HG03045 (cell line): ENCODE results near the gene ATP1B4.

Experiments used
- ATAC-seq: cut with Tn5 transposase; IDR thresholded peaks from one replicate; pipeline ENCODE4 v1.9.1; 2021; ENCODE audit warnings: mild to moderate bottlenecking, moderate library complexity; ENCODE audit not compliant: unreplicated experiment

Gene ATP1B4

DNA sequence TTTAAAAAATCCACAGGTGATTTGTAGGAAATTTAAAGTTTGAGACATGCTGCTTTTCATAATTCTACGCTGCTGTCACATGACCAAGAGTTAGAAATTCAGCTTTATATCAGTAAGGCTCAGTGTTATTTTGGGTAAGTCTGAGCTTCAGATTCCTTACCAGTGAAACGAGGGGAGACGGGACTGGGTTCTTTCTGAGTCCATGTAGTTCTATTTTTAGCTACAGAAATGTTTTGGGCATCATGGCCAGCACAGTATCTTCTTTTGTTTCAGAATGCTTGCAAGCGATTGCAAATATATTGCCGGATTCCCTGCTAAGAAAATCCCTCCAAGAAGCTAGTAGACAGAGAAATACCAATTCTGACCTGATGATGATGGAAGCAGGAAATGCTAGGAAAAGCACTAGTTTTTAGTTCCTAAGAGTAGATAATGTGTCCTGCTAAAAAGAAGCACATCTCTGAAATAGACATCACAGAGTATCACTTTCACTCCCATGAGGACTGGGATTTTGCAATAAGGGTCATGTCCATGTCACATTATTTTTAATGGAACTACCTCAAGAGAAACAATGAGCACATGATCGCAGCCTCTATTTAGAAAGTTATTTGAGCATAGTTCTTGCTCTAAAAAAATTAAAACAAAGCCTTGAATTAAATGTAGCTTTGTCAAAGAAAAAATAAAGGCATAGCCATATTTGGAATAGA is 10.9 kb downstream of the ATP1B4 start:
- no peak for ATAC-seq

DNA sequence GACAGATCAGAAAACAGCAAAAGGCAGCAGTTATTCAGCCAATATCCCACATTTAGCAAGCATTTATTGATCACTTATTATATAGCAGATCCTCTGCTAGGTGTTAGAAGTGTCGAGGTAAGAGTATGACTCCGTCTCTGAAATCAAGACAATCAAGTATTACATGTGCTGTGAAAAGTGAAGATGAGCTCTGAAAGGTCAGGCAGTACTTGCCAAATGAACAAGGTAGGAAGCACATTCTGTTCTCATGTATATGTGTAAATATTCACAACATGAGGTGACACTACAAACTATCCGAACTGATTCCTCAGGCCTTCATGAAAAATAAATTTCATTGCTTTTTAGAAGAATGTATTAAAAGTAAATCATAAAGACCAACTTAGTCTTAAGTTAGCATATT is 15.3 kb downstream of the ATP1B4 start:
- no peak for ATAC-seq

DNA sequence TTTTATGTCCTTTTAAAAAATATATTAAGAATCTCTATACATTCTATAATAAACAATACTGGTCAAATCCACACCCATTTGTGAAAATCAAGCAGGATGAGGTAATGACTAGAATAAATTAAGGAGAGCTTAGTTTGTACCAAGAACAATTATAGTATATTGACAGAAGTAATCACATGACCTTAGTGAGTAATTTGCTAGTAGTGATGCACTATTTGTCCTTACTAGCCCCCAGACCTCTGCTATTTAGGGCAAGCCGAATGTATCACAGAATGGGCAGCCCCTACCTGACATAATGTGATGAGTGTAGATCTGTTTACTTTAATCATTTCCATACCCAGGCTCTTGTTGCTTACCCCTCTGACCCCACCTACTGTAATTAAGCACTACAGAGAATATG is 15.8 kb downstream of the ATP1B4 start:
- no peak for ATAC-seq

DNA sequence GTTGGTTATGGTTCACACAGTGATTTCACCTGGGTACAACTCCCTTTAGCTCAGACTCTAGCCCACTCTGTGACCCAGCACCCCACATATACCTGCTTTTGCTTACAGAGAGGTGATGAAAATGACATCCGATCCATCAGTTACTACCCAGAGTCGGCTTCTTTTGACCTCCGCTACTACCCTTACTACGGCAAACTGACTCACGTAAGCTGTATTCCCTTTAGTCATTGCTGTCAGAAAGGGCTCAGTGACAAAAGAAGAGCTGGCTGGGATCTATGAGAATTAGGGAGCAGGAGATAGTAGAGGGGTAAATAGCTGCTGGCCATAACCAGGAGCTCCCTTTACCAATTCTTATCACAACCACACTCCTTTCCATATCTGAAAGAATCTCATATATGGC is 16.7 kb downstream of the ATP1B4 start:
- ATAC-seq = no peak

DNA sequence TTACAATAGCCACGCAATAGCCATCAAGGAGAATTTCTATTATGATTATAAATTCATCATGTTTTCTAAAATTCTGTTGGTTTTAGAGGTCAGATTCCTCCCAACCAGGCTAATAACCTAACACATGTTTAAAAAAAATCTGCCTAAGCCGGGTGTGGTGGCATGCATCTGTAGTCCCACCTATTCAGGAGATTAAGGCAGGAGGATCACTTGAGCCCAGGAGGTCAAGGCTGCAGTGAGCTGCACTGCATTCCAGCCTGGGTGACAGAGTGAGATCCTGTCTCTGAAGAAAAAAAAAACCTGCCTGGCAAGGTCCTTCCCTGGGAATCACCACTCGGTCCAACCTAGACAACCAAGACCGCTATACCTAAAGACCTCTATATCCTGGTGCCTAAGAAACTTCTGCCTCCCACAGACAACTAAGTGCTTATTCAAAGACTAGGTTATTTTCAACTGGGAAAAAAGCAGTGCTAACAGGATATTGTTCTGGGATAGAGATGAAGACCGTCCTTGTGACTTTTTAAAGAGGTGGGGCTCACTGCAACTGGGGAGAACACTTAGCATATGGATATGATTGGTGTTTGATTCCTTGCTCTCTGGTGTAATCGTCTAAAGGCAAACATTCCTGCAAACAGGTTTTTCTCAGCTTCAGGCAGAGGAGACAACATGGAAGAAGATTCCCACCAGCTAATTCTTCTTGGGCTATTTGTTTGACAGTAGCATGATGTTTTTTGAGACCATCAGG is 18.2 kb downstream of the ATP1B4 start:
- ATAC-seq = no peak

DNA sequence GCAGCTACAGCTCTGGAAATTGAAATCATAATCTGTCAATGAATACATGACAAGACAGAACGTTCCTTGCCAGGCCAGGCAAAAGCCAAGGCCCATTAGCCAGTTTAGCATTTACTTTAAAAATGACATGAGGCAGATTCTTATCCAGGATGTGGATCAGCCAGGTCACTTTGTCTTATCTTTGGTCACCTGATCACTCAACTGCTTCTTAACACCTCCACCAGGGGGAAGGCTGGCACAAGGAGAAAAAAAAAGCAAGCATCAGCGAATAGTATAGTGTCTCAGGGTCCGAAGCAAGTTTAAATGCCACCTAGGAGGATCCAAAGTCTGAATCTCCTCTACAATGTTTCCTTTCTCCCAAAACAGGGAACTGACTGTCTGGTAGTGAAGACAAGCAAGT is 18.8 kb downstream of the ATP1B4 start:
- ATAC-seq = no peak

DNA sequence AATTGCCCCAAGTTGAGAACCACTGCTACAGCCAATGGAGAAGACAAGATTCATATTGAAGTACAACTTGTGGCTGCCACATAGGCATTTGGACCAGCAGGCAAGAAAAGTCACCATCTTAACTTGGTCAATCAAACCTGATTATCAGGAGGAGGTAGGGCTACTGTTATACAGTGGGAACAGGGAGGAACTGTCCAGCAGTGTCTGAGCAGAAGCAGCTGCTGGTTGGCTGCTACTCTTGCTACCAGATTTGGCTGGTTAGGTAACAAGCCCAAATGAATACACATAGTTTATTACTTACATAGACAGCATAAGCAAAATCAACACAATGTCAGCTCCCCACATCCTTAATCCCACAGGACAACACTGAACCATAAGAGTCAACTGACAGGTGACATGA is 39.4 kb downstream of the ATP1B4 start:
- no peak for ATAC-seq

DNA sequence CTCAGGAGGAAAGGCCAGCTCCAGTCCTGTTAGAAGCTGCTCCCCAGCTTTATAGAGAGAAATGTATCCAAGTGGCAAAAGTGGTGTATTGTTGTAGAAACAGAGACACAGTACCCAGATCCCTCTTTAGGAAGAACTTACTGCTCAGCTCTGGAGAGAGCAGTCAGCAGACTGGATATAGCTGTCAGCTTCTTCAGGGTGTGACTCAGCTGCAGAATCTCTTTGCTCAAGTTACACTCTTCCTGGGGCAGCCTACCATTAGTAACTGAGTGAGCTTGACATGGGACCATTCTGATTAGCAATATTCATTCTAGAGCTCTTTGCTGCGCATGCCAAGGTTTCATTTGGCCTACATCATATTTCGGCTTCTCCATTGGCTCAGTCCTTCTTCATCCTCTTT is 40.5 kb downstream of the ATP1B4 start:
- ATAC-seq = no peak

DNA sequence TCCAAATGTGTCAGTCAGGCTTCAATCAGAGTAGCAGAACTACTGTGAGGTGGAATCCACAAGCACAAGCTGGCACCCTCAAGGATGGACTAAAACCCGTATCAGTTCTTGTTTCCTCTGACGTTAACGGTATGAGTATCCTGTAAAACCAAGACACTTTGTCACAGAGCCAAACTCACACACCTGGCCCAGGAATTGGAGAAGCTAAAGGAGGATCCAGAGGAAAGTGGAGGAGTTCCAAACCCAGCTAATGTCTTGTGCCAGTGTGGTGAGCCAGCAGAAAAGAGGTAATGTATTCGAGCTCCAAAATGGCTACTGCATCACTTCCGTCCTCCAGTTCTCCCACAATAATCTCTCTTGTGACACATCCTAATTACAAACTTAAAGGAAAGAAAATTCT is 44.7 kb downstream of the ATP1B4 start:
- no peak for ATAC-seq

DNA sequence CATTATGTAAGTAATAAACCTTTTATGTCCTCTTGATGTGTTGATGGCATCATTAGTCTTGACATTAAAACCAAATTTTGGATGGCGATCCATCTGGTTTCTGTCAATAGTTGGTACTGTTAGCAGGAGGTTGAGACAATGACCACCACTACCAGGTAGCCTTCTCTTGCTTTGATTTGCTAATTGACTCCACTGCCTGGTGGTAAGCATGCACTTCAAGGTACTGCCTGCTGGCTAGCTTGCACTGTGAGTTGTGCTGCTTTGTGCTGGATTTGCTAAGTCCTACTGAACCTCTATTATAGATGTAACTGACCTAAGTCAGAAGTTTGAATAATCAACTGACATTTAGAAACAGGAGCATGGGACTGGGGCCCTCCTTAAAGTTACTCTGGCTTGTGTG is 46.3 kb downstream of the ATP1B4 start:
- ATAC-seq = no peak

DNA sequence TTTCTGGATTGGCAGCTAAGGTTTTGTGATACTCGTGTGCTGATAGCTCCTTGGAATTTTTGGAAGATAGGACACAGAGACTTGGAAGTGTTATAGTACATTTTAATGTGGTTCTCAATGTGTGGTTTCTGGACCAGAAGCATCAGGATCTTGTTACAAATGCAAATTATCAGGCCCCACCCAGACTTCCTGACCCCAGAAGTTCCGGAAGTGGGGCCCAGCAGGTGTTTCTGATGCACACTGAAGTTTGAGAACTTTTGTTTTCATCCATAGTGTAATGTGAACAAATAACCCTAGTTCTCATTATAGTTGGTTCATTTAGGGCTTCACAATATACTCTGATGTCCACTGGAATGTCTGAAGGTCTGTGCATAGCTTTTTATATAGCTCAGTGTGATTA is 57.6 kb downstream of the ATP1B4 start:
- no peak for ATAC-seq

DNA sequence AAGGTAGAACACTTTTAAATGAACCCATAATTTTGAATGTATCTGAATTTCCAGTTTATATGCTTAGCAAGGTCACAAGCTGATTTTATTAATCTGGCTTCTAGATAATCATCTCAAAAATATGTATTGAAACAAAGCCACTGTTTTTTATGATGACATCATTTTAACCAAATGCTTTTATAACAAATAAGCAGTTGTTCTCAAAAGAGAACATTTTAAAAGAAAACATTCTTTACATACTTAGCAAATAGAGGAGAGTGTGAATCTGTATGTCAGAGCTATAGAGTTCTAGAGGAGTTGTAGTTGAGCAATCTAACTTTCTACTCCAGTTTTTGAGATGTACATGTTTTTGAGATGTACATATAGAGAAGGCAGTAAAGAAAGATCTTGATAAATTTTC is 64.7 kb downstream of the ATP1B4 start:
- no peak for ATAC-seq

DNA sequence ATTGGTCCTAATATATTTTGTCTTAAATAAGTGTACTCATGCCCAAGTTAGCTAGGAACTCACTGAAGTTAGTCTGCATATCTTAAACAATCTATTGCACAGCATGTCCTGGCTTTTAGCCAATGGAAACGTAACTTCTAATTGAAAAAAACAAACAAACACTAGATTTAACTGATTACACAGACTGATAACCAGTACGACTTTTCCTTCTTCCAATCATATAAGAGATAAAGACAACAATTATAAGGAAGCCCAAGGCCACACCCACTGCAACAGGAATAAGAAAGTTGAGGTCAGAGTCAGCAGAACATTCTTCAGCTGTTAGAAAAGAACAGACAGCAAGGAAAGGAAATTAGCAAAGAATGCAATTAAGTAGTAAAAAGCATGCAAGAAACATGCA is 66.4 kb downstream of the ATP1B4 start:
- ATAC-seq = no peak

DNA sequence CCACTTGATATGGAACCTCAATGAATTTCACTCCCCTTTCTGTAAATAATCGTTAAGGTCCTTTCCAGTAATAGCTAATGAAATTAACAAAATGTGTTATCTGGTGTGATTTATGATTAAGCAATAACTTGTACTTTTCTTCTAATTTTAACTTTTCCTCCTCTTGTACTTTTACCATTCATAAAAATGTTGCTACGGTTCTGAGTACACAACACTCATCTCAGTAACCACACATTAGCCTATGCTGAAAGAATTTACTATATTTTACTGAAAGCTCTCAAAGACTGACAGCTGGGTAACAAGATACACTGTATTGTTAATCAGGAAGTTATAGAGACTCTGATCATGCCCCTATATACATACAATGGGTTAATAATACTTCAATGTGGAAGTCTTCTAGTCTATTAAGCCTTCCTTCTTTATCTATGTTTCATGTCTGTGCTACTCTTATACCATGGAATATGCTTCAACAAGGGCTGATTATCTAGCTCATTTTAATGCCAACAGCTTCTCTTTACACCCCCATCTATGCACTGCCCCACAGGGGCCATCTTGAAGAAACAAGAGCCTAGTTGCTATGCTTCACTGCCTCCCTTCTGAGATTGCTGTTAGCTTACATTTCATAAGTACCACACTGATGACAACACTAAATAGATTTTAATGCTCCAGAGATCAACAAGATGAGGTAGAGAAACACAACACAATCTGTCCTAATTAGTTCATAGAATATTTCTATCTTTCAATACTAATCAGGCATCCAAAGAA is 68.1 kb downstream of the ATP1B4 start:
- ATAC-seq = no peak
